Right atrium auricular region (tissue), 2 donors: Measurements from ENCODE around the gene TEKT1. TPM values are rescaled to one million over a fixed set of nuclear protein-coding genes. Genes with fewer than 3 reads are reported as not detected.
"Not testable (repeated sequence)": the region's sequence is repeated elsewhere in the genome, so short reads cannot be mapped to it uniquely, and the experiment has no call there.

Experiments used
- DNase-seq: peaks from one replicate; pipeline ENCODE4 v3.0.0-alpha.2; 2019; ENCODE audit warnings: low spot score
- H3K27ac ChIP-seq, 2 donors: fragments of 200-600 bp; sonication (generic); 1 replicate in 1 of 2; 2 replicates in 1 of 2; pipeline ENCODE4 v1.5.1; 2016 to 2019
- H3K27me3 ChIP-seq, 2 donors: fragments of 200-600 bp; sonication (generic); one replicate each; pipeline versions ENCODE4 v1.5.1 to v1.6.0; 2017 to 2019
- H3K36me3 ChIP-seq: fragments of 200-600 bp; sonication (generic); one replicate; pipeline ENCODE4 v1.5.1; 2016
- H3K4me1 ChIP-seq, 2 donors: fragments of 200-600 bp; sonication (generic); one replicate each; pipeline versions ENCODE4 v1.5.1 to v1.6.0; 2017 to 2019
- H3K4me3 ChIP-seq, 2 donors: fragments of 200-600 bp; sonication (generic); 1 replicate in 1 of 2; 2 replicates in 1 of 2; pipeline ENCODE4 v1.5.1; 2017 to 2019; ENCODE audit warnings: mild to moderate bottlenecking in 1 of 2, moderate library complexity in 1 of 2
- H3K9me3 ChIP-seq, 2 donors: fragments of 200-600 bp; sonication (generic); one replicate each; pipeline ENCODE4 v1.5.1; 2019
- CTCF ChIP-seq, 2 donors: fragments of 200-600 bp; sonication (generic); IDR thresholded peaks; one replicate each; pipeline ENCODE4 v1.5.1; 2019; ENCODE audit warnings: antibody characterized with exemption in 2 of 2
- total RNA-seq, 2 donors: library from RNA; depleted of rRNA; stranded (reverse); fragments of >200 nt; gene quantifications; one replicate each; pipeline ENCODE4 v1.1.0, GENCODE V29; 2016

The TEKT1 gene
- total RNA-seq, 2 donors from 2014 or later, result not detected

GRCh38 chr17:6823011-6823442 is 8.5 kb downstream of the TEKT1 start:
- TF ChIP-seq CTCF (IDR thresholded peaks at IDR 0.05), result no peak
- H3K9me3 ChIP-seq, result no peaks in the 10 kb centered on the region
- no peaks in the 10 kb centered on the region for H3K27me3 ChIP-seq
- H3K4me1 ChIP-seq, result no peaks in the 10 kb centered on the region
- no peak overlapping the region for H3K27ac ChIP-seq
- DNase-seq, result no peak
- no peaks in the 10 kb centered on the region for H3K36me3 ChIP-seq
- no peak overlapping the region for H3K4me3 ChIP-seq

GRCh38 chr17:6818938-6819337 is 12.6 kb downstream of the TEKT1 start:
- Histone ChIP-seq H3K36me3 (no peaks in the 10 kb centered on the region), H3K27ac (no peak overlapping the region), H3K9me3 (no peaks in the 10 kb centered on the region), H3K4me1 (no peaks in the 10 kb centered on the region), H3K27me3 (no peaks in the 10 kb centered on the region), H3K4me3 (no peak overlapping the region)
- no peak for DNase-seq
- no peak for TF ChIP-seq CTCF (IDR thresholded peaks at IDR 0.05)

GRCh38 chr17:6816368-6816767 is 15.2 kb downstream of the TEKT1 start:
- not testable (repeated sequence) for H3K4me1 ChIP-seq, H3K27me3 ChIP-seq, H3K27ac ChIP-seq, H3K4me3 ChIP-seq, DNase-seq, H3K36me3 ChIP-seq, H3K9me3 ChIP-seq

- no peak overlapping the region for H3K4me3 ChIP-seq
- DNase-seq, result no peak
- H3K9me3 ChIP-seq, result no peaks in the 10 kb centered on the region
- no peaks in the 10 kb centered on the region for H3K4me1 ChIP-seq
- no peaks in the 10 kb centered on the region for H3K36me3 ChIP-seq
- H3K27ac ChIP-seq, result no peak overlapping the region
- no peaks in the 10 kb centered on the region for H3K27me3 ChIP-seq
- TF ChIP-seq CTCF (IDR thresholded peaks at IDR 0.05), result no peak
Observed at GRCh38 chr17:6815775-6816174, 15.8 kb downstream of the TEKT1 start.

GRCh38 chr17:6812295-6812694 is 19.2 kb downstream of the TEKT1 start:
- H3K4me3 ChIP-seq, result no peak overlapping the region
- no peak overlapping the region for H3K27ac ChIP-seq
- peaks cover 0 to 7% of the 10 kb centered on the region in 2 donors for H3K9me3 ChIP-seq
- no peaks in the 10 kb centered on the region for H3K36me3 ChIP-seq
- DNase-seq, result no peak
- H3K4me1 ChIP-seq, result no peaks in the 10 kb centered on the region
- H3K27me3 ChIP-seq, result no peaks in the 10 kb centered on the region
- TF ChIP-seq CTCF (IDR thresholded peaks at IDR 0.05), result no peak

- Histone ChIP-seq H3K4me1 (no peaks in the 10 kb centered on the region), H3K27ac (no peak overlapping the region), H3K9me3 (peaks cover 0 to 7% of the 10 kb centered on the region in 2 donors), H3K36me3 (no peaks in the 10 kb centered on the region), H3K27me3 (no peaks in the 10 kb centered on the region), H3K4me3 (no peak overlapping the region)
- no peak for DNase-seq
- no peak for TF ChIP-seq CTCF (IDR thresholded peaks at IDR 0.05)
Observed at GRCh38 chr17:6811510-6811909, 20.0 kb downstream of the TEKT1 start.
